Prostate gland (tissue), 2 donors: ENCODE measurements around the gene LNX1. TPM values are rescaled to one million over a fixed set of nuclear protein-coding genes. Genes with fewer than 3 reads are reported as not detected.

Source experiments
- DNase-seq: peaks from one replicate; pipeline ENCODE4 v3.0.0-alpha.2; 2019; ENCODE audit warnings: low spot score
- H3K27ac ChIP-seq, 2 donors: fragments of 200-600 bp; sonication (generic); 2 replicates each; pipeline ENCODE4 v1.5.1; 2017 to 2019
- H3K27me3 ChIP-seq: fragments of 200-600 bp; sonication (generic); replicated peaks from 2 replicates; pipeline ENCODE4 v1.5.1; 2019; ENCODE audit not compliant: insufficient read depth
- H3K36me3 ChIP-seq, 2 donors: fragments of 200-600 bp; sonication (generic); 1 replicate in 1 of 2; 2 replicates in 1 of 2; pipeline versions ENCODE4 v1.5.1 to v1.8.1; 2017 to 2019
- H3K4me1 ChIP-seq: fragments of 200-600 bp; sonication (generic); replicated peaks from 2 replicates; pipeline ENCODE4 v1.5.1; 2019
- H3K4me3 ChIP-seq, 2 donors: fragments of 200-600 bp; sonication (generic); 2 replicates each; pipeline ENCODE4 v1.5.1; 2017 to 2019
- H3K9me3 ChIP-seq: fragments of 200-600 bp; sonication (generic); 2 replicates; pipeline ENCODE4 v1.5.1; 2017
- CTCF ChIP-seq, 4 experiments: fragments of 200-600 bp in 2 of 4; fragments of 450-650 bp in 2 of 4; sonication (generic) in 2 of 4; IDR thresholded peaks; 1 replicate in 3 of 4; 2 replicates in 1 of 4; pipeline ENCODE4 v1.5.1; 2016 to 2019; ENCODE audit warnings: antibody characterized with exemption in 4 of 4, mild to moderate bottlenecking in 2 of 4, moderate library complexity in 2 of 4
- POLR2A ChIP-seq: fragments of 450-650 bp; IDR thresholded peaks from one replicate; pipeline ENCODE4 v1.6.1; 2016; ENCODE audit warnings: antibody characterized with exemption, mild to moderate bottlenecking
- POLR2AphosphoS5 ChIP-seq: sonication (generic); formaldehyde crosslinking; IDR thresholded peaks from one replicate; pipeline ENCODE4 v1.6.1; 2017; ENCODE audit warnings: antibody characterized with exemption
- WGBS: methylation state at CpG from one replicate; pipeline ENCODE4 v1.1.5; 2018; 5-methylcytosine and 5-hydroxymethylcytosine counted together
- intact Hi-C: fragments of 100-400 bp; cut with DNase I; formaldehyde crosslinking; loops from one replicate; pipeline ENCODE4 v1.14.2; 2022
- total RNA-seq, 2 donors: library from RNA; depleted of rRNA; stranded (reverse); fragments of >200 nt; gene quantifications; one replicate each; pipeline ENCODE4 v1.1.0, GENCODE V29; 2016

The LNX1 gene
- total RNA-seq, 2 donors from 2014 or later, result 13.1 to 13.2 TPM

GRCh38 chr4:53579826-53580225, 11.5 kb downstream of the LNX1 start:
- H3K9me3 ChIP-seq, result no peaks in the 10 kb centered on the region
- TF ChIP-seq CTCF (IDR thresholded peaks at IDR 0.05) (no peak), POLR2A (no peak), POLR2AphosphoS5 (no peak)
- 50% methylated on average over 3 of the region's 3 CpGs for WGBS
- no peak overlapping the region for H3K4me3 ChIP-seq
- no peaks in the 10 kb centered on the region for H3K27me3 ChIP-seq
- no peaks in the 10 kb centered on the region for H3K36me3 ChIP-seq
- intact Hi-C loops, result no loop called here
- no peak for DNase-seq
- H3K27ac ChIP-seq, result no peak overlapping the region
- no peaks in the 10 kb centered on the region for H3K4me1 ChIP-seq

GRCh38 chr4:53576676-53577372, 14.5 kb downstream of the LNX1 start:
- intact Hi-C loops, result no loop called here
- H3K9me3 ChIP-seq, result no peaks in the 10 kb centered on the region
- DNase-seq, result no peak
- H3K27me3 ChIP-seq, result no peaks in the 10 kb centered on the region
- TF ChIP-seq POLR2AphosphoS5 (peak; percentile 60), POLR2A (no peak), CTCF (IDR thresholded peaks at IDR 0.05) (no peak)
- H3K4me1 ChIP-seq, result no peaks in the 10 kb centered on the region
- no peak overlapping the region for H3K27ac ChIP-seq
- 4% methylated on average over 2 of the region's 2 CpGs for WGBS
- H3K4me3 ChIP-seq, result no peak overlapping the region
- no peaks in the 10 kb centered on the region for H3K36me3 ChIP-seq

- WGBS, result 89% methylated on average over 9 of the region's 9 CpGs
- intact Hi-C loops, result no loop called here
- no peak for DNase-seq
- Histone ChIP-seq H3K9me3 (no peaks in the 10 kb centered on the region), H3K27ac (no peak overlapping the region), H3K27me3 (no peaks in the 10 kb centered on the region), H3K36me3 (no peaks in the 10 kb centered on the region), H3K4me3 (no peak overlapping the region), H3K4me1 (no peaks in the 10 kb centered on the region)
- TF ChIP-seq CTCF (IDR thresholded peaks at IDR 0.05) (no peak), POLR2AphosphoS5 (no peak), POLR2A (no peak)
Observed at GRCh38 chr4:53576071-53576617, 15.1 kb downstream of the LNX1 start.

GRCh38 chr4:53575552-53575951, 15.7 kb downstream of the LNX1 start:
- no peaks in the 10 kb centered on the region for H3K27me3 ChIP-seq
- no peak overlapping the region for H3K4me3 ChIP-seq
- intact Hi-C loops, result no loop called here
- TF ChIP-seq POLR2A (no peak), CTCF (IDR thresholded peaks at IDR 0.05) (no peak), POLR2AphosphoS5 (no peak)
- no peaks in the 10 kb centered on the region for H3K36me3 ChIP-seq
- WGBS, result 83% methylated on average over 4 of the region's 4 CpGs
- DNase-seq, result no peak
- H3K27ac ChIP-seq, result no peak overlapping the region
- no peaks in the 10 kb centered on the region for H3K4me1 ChIP-seq
- no peaks in the 10 kb centered on the region for H3K9me3 ChIP-seq

- 96% methylated on average over 1 of the region's 1 CpG for WGBS
- Histone ChIP-seq H3K27ac (no peak overlapping the region), H3K27me3 (no peaks in the 10 kb centered on the region), H3K36me3 (no peaks in the 10 kb centered on the region), H3K4me1 (no peaks in the 10 kb centered on the region), H3K9me3 (no peaks in the 10 kb centered on the region), H3K4me3 (no peak overlapping the region)
- no peak for TF ChIP-seq POLR2A
- TF ChIP-seq CTCF (IDR thresholded peaks at IDR 0.05), result no peak
- TF ChIP-seq POLR2AphosphoS5, result no peak
- intact Hi-C loops, result no loop called here
- DNase-seq, result no peak
Observed at GRCh38 chr4:53574528-53574927, 16.8 kb downstream of the LNX1 start.
